NCI-H128 (cell line): ENCODE results near the gene PARVA.

Experiments
- DNase-seq: peaks from one replicate; lab custom pipeline; 2025; ENCODE audit not compliant: unreplicated experiment; lab: John Stamatoyannopoulos, UW

Gene PARVA

GRCh38 chr11:12430351-12430750 lies 53.0 kb downstream of the PARVA start:
- no peak for DNase-seq

DNA sequence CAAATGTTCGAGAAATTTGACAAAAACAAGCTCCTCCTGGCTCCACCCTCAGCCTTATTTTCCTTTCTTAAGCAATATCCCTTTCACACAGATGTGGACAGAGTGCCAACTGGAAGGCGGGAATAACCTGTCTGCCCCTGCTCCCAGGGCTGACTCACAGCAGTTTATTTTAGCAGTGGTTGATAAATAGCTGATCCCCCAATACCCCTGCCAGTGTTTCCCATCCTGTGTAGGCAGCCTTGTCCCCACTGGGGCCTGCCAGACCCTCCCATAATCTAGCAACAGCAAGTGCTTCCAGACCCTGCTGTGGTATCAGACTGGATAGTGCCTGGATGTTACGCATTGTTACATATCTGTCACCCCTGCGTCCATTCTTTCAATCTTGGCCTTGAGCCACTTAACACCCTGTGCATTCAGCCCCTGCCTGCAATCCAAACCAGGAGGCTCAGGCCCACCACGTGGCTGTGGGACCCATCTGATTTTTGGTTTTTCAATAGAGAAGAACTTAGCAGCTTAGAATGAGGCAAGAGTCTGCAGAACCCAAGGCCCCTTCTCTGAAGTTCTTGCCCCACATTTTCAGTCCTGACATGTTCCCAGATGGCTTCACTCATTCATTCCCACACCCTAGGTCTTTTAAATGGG lies 53.7 kb downstream of the PARVA start:
- no peak for DNase-seq

DNA sequence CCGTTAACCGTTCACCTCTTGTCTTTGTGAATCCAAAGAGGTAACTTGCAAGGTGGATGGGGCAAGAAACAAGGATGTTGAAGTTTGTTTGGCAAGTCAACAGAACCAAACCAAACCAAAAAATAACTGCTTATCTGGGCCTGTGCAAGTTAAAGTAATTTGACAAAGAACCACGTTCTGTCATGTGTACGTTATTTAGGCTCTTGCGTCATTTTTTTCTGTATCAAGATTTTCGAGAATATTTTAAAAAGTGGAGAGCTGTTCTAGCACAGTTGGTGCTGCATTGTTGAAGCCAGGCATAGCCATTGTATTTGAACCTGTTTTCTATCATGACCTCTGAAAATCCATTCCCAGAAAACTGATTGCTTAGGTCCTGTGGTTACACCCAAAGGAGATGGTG lies 55.1 kb downstream of the PARVA start:
- DNase-seq, result no peak

DNA sequence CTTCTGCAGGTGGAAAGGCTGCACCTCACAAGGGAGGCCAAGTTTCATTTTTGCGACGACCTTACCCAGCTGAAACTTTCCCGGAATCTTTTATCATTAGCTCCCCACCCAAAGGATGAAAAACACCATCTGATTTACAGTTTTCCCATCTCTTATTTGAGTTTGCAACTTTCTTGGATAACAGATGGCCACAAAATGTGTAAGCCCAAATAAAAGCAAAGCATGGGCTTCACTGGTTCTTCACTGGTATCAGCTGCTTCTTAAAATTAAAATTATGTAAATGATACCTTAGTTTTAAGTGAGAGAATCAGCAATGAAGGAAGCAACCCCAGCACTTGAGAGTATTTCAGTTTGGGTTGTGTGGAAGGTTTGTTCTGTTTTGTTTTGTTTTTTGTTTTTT lies 55.8 kb downstream of the PARVA start:
- DNase-seq, result no peak

DNA sequence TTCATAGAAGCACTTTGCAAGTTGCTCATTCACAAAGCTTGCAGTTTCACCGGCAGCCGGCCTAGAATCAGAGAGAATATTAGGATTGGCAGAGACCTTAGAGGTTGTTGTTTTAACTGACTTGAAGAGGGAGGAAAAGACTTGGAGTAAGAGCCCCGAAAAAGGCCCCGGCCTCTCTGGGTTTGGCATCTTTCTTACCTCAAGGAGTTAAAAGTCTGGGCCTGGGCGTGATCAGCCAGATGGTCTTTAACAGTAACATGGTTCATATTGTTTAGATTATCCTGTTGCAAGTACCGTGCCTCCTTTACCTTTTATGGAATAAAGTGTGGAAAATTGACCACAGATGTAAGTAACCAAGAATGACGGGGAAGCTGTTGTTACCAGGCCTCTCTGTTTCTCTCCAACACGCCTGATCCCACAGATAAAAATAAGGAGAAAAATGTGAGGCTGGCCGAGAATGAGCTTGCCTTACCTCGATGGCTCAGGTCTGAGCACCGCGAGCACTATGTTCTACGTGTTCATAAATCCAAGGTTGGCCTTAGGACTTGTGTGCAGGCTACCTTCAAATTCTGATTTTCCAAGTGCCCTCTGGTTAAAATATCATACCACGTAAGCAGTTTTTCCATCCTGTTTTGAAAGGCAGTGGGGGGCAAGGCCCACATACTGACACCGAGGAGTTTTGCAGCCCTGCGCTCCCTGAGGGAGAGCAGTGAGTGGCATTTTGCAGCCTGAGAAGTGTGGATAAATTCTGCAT lies 56.4 kb downstream of the PARVA start:
- no peak for DNase-seq

DNA sequence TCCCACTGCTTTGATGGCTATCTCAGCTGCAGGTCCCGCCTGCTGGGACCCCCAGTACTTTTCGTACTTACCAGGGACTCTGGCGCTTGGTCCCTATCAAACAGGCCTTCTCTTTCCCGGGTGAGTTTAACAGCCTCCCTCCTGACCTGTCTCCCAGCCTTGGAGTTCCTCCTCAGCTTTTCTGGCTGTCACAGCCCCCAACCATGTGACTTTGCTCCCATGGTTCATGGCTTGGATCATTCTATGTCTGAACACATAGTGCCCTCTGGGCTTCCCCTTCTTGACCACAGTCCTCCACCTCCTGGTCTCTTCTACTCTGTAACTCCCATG lies 56.9 kb downstream of the PARVA start:
- DNase-seq, result no peak

GRCh38 chr11:12435264-12435663 lies 57.9 kb downstream of the PARVA start:
- DNase-seq, result no peak

DNA sequence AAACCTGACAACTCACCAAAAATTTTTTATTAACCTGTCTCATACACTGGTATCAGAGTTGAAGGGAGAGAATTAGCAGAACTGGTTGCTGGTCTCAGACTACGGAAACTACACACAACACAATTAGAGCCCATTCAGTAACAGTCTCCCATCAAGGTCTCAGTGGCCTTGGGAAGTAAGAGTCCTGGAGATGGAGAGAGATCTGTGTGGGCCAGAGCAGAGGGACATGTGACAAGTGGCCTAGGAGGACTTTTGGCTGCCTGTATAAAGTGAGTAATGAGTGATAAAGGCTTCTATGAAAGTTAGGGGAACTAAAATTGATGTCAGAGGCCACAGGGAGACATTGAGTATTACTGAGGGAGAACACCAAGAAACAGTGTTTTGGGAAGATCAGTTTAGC lies 58.9 kb downstream of the PARVA start:
- DNase-seq, result no peak

DNA sequence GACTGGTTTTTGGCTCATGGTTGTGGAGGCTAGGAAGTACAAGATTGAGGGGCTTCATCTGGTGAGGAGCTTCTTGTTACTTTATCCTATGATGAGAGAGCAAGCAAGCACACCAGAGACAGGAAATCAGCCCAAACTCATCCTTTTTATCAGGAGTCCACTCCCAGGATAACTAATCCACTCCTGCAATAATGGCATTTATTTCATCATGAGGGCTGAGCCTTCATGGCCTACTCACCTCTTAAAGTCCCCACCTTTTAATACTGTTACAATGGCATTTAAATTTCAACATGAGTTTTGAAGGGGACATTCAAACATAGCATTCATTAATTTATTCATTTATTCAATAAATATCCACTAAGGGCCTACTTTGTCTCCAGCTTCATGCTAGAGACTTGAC lies 60.9 kb downstream of the PARVA start:
- no peak for DNase-seq

DNA sequence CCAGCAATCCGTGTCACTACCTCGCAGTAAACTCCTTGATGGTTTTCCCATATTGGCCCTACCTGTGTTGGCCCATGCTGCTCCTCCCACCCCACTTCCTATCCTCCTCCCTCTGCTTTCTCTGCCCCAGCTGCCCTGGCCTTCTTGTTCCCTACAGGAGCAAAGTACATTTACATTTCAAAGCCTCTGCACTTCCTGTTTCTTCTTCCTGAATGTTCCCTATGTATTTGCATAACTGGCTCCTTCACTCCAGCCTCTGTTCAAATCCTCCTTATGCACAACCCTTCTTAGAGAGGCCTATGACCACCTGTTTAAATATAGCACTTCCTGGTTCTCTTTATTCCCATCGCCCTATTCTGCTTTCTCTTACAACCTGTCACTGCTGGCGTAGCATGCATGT lies 62.2 kb downstream of the PARVA start:
- no peak for DNase-seq

DNA sequence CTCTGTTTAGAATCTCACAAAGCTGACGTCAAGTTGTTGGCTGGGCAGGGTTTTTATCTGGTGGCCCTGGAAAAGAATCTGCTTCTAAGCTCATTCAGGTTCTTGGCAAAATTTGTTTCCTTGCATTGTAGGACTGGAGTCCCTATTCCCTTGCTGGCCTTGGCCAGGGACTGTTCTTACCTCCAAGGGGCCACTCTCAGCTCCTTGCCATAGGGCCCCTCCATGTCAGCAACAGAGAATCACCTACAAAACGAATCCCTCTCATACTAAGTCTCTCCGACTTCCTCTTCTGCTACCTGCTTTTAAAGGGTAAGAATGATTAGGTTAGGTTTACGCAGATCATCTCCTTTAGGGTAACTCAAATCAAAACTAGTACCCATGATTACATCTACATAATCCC lies 63.2 kb downstream of the PARVA start:
- no peak for DNase-seq

- DNase-seq, result no peak
Measured at GRCh38 chr11:12441231-12441861, 64.0 kb downstream of the PARVA start.

DNA sequence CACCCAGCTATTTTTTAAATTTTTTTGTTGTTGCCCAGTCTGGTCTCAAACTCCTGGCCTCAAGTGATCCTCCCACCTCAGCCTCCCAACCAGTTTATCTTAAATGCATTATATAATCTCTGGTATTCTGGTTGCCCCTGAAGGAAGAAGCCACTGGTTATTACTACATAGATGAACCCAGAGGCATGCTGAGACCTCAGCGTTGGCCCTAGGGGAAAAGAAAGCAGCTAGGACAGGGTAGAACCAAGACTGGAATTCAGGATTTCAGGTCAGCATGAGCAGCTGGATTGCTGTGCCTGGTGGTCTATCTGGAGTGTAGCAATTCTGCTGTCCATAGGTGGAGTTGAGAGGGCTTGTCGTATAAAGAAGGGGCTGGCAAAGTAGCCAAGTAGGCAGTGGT lies 67.2 kb downstream of the PARVA start:
- no peak for DNase-seq

- no peak for DNase-seq
Measured at GRCh38 chr11:12445001-12445400, 67.6 kb downstream of the PARVA start.

- DNase-seq, result no peak
Measured at GRCh38 chr11:12446863-12447262, 69.5 kb downstream of the PARVA start.

GRCh38 chr11:12448131-12448939 lies 71.0 kb downstream of the PARVA start:
- no peak for DNase-seq

- DNase-seq, result no peak
Measured at GRCh38 chr11:12449961-12450715, 72.8 kb downstream of the PARVA start.

DNA sequence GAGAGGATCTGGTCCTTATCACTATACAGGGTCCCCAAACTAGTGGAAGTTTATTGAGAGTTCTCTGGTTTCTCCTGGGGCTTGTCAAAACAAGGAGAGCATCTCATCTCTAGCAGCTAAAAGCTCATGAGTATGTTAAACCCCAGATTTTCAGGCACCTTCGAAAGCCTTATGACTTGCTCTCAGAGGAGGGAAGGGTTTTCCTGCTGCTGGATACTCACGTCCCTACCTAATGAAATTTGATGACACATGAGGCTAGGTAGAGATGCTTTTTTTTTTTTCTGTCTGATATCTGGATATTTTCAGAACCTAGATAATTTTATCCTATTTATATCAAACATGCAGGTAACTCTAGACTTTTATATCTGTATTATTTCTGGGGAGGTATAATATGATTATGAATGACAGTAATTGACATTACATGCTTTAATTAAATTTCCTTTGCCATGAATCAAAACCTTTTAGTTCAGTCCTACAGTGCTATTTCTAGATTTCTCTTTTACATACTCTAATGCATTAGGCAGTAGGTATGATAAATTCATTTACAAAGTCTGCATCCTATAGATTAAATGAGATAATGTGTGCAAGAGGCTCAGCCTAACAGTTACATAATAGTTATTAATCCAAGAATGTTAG lies 73.9 kb downstream of the PARVA start:
- no peak for DNase-seq

DNA sequence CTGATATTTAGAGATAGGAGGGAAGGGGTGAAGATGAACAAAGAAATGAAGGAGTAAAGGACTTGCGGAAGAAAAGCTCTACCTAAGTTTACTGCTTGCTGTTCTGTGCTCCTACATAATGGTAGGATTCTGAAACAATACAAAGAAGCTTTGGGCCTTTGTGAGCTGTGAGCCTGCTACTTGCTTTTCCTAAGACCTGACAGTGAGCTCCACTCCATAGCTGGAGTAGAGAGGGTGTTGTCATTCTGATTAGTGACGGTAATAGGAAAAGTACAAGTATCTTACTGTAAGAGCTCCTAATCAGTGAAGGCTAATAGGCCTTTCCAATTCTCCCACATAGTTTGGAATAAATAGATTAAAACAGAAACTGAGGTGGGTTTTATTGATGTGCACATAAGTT lies 75.9 kb downstream of the PARVA start:
- no peak for DNase-seq

DNA sequence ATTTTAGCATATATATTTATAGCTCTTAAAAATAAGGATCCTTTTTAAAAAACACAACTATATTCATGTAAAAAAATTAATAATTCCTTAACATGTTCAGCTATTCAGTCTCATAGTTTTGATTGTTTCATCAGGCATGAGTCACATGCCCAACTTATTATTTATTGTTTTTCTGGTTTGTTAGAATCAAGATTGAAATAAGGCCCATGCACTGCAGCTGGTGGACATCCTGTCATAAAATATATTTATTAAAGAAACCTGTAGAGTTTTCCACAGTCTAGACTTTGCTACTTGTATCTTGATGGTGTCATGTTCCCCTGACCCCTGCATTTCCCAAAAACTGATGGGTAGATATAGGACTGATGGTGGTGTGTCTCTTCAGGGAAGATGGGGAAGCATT lies 77.4 kb downstream of the PARVA start:
- no peak for DNase-seq

GRCh38 chr11:12455938-12456337 lies 78.6 kb downstream of the PARVA start:
- no peak for DNase-seq
